SIG-M5 treated with dmso at 0.1 percent for 504 hours (cell line): ENCODE data around the gene ANHX.
"Not testable (repeated sequence)": the region's sequence is repeated elsewhere in the genome, so short reads cannot be mapped to it uniquely, and the experiment has no call there.

ENCODE experiments used
- DNase-seq: peaks from one replicate; lab custom pipeline; 2025; ENCODE audit not compliant: unreplicated experiment; lab: John Stamatoyannopoulos, UW

ANHX gene

GRCh38 chr12:133235401-133236112 is at the start of gene ANHX:
TSS of gene ANHX (minus strand) at chr12:133235877. CDS start at chr12:133234356, 1,521 bp downstream.
- no peak for DNase-seq

- not testable (repeated sequence) for DNase-seq
Observed at GRCh38 chr12:133264668-133265067, 29.0 kb upstream of the ANHX start.

- DNase-seq: no peak
Observed at GRCh38 chr12:133264173-133264572, 28.5 kb upstream of the ANHX start.

GRCh38 chr12:133256321-133256720 is 20.6 kb upstream of the ANHX start:
- no peak for DNase-seq

GRCh38 chr12:133255833-133256232 is 20.2 kb upstream of the ANHX start:
- not testable (repeated sequence) for DNase-seq

GRCh38 chr12:133251732-133252131 is 16.1 kb upstream of the ANHX start:
- no peak for DNase-seq

GRCh38 chr12:133236556-133236955 is 879 bp upstream of the ANHX start:
- no peak for DNase-seq

- no peak for DNase-seq
Observed at GRCh38 chr12:133236144-133236543, 467 bp upstream of the ANHX start.

GRCh38 chr12:133234971-133235370 is 706 bp downstream of the ANHX start:
- no peak for DNase-seq

- DNase-seq: no peak
Observed at GRCh38 chr12:133233993-133234564, 1.6 kb downstream of the ANHX start.

- DNase-seq: no peak
Observed at GRCh38 chr12:133233006-133233405, 2.7 kb downstream of the ANHX start.

- DNase-seq: no peak
Observed at GRCh38 chr12:133231001-133231400, 4.7 kb downstream of the ANHX start.

- DNase-seq: no peak
Observed at GRCh38 chr12:133227281-133227852, 8.3 kb downstream of the ANHX start.

- DNase-seq: no peak
Observed at GRCh38 chr12:133226690-133227089, 9.0 kb downstream of the ANHX start.

GRCh38 chr12:133225527-133225926 is 10.2 kb downstream of the ANHX start:
- DNase-seq: no peak

GRCh38 chr12:133222211-133222610 is 13.5 kb downstream of the ANHX start:
- DNase-seq: no peak

- no peak for DNase-seq
Observed at GRCh38 chr12:133221241-133221640, 14.4 kb downstream of the ANHX start.

- DNase-seq: no peak
Observed at GRCh38 chr12:133220521-133220920, 15.2 kb downstream of the ANHX start.

GRCh38 chr12:133217219-133217618 is 18.5 kb downstream of the ANHX start:
- no peak for DNase-seq

GRCh38 chr12:133215724-133216123 is 20.0 kb downstream of the ANHX start:
- no peak for DNase-seq

- DNase-seq: no peak
Observed at GRCh38 chr12:133206390-133206789, 29.3 kb downstream of the ANHX start.

GRCh38 chr12:133204264-133204603 is 31.4 kb downstream of the ANHX start:
- no peak for DNase-seq
